Measurements from ENCODE around the gene JAK3.

Gene JAK3

GRCh38 chr19:17834350-17835181, 13.2 kb downstream of the JAK3 start:
- TF ChIP-seq, protein P1, sequence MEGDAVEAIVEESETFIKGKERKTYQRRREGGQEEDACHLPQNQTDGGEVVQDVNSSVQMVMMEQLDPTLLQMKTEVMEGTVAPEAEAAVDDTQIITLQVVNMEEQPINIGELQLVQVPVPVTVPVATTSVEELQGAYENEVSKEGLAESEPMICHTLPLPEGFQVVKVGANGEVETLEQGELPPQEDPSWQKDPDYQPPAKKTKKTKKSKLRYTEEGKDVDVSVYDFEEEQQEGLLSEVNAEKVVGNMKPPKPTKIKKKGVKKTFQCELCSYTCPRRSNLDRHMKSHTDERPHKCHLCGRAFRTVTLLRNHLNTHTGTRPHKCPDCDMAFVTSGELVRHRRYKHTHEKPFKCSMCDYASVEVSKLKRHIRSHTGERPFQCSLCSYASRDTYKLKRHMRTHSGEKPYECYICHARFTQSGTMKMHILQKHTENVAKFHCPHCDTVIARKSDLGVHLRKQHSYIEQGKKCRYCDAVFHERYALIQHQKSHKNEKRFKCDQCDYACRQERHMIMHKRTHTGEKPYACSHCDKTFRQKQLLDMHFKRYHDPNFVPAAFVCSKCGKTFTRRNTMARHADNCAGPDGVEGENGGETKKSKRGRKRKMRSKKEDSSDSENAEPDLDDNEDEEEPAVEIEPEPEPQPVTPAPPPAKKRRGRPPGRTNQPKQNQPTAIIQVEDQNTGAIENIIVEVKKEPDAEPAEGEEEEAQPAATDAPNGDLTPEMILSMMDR (conservative IDR thresholded peaks at IDR 0.05): peak; percentile 22; the same call in 1 of the 2 replicates
- no peak overlapping the region for H3K27ac ChIP-seq

DNA sequence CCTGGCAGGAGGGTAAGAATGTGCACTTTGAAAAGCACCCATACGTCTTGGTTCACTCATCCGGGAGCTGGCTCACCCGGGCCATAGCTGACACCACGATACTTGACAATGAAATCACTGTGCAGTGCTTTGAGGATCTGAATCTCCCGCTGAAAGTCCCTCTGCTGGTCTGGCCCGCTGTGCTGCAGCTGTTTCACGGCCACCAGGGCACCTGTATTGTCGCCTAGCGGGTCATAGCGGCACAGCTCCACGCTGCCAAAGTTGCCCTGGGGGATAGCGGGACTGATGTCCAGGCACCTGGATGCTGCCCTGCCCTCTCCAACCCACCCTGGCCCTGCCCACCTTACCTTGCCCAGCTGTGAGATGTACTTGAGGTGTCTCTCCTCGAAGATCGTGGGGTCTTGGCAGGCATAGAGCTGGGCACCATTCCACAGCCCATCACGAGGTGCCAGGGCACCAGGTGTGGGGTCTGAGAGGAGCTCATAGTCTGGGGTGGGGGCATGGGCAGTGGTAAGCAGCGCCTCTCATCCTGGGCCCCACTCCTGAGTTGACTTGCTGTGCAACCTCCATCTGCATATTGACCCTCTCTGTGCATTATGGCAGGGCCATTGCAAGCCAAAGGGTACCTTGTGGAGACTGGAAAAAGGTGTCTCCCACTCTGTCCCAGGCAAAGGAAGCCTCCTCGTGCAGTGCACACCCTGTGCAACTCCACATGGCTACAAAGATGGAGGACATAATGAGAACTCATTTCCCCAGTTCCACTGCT, 15.2 kb downstream of the JAK3 start:
- no peak overlapping the region for H3K27ac ChIP-seq
- TF ChIP-seq, protein P1 (conservative IDR thresholded peaks at IDR 0.05): no peak

DNA sequence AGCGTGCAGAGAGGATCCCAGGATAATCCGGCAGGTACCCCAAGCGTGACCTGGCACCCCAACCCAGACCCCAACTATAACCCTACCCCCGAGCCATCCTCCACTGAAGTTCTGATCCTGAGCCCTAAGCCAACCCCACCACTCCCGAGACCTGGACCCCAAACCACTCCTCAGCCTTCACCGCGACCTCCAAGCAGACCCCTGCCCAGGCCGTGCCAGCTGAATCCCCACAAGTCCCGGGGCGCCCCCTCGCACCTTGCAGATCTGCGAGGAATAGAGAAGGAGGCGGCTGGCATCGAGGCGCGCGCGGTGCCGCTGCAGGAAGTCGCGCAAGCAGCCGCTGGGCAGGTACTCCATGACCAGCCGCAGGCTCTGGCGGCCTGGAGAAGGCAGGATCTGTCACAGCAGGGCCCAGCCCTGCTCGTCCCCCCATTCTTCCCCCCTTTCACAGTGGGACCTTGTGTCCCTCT, 16.3 kb downstream of the JAK3 start:
- TF ChIP-seq, protein P1 (conservative IDR thresholded peaks at IDR 0.05): no peak
- no peak overlapping the region for H3K27ac ChIP-seq

DNA sequence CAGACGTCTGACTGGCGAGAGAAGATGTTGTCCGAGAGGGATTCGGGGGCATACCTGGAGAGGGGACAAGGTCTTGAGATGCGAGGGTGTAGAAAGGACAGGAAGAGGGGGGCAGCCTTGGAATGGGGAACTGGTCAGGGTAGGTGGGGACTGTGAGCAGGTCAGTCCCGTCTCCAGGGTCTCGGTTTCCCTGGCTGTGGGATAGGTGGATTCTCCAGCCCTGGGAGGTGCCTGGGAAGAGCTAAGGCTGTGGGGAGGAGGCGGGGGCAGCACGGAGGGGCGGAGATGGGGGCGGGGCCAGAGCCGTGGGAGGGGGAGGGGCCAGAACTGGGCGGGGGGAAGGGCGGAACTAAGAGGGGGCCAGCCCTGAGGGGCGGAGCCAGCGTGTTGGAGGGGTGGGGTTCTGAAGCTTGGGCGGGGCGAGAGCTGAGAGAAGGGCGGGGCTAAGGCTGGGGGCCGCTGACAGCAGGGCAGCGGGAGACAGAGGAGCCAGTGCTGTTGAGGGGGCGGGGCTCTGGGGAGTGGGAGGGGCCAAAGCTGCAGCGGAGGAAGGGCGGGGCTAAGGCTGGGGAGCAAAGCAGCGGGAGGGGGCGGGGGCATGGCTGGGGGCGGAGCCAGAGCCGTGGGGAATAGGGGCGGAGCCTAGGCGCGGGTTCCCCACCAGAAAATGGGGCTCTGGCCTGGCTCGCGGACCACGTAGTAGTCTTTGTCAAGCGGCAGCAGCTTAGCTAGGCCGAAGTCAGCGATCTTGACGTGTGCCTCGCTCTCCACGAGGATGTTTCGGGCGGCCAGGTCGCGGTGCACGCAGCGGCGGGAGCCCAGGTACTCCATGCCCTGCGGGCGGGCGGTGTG, 17.0 kb downstream of the JAK3 start:
- peak overlapping the region; percentile 68 for H3K27ac ChIP-seq
- TF ChIP-seq, protein P1 (conservative IDR thresholded peaks at IDR 0.05): no peak

- peak overlapping the region; percentile 68 for H3K27ac ChIP-seq
- TF ChIP-seq, protein P1 (conservative IDR thresholded peaks at IDR 0.05): peak; percentile 31
These were observed 17.8 kb downstream of the JAK3 start for GRCh38 chr19:17829855-17830566.

GRCh38 chr19:17826508-17827056, 21.2 kb downstream of the JAK3 start:
- H3K27ac ChIP-seq: no peak overlapping the region
- TF ChIP-seq, protein P1 (conservative IDR thresholded peaks at IDR 0.05): no peak

Measured in VCaP (cell line).